Mesenchymal stem cell (in vitro differentiated cells and primary cell): ENCODE results near the gene C1QTNF2.

Experiments
- DNase-seq: peaks from one replicate; pipeline ENCODE4 v3.0.0-alpha.2; 2013
- H2AFZ ChIP-seq: one replicate; pipeline ENCODE4 v1.6.1; 2013; ENCODE audit warnings: low read depth, mild to moderate bottlenecking, control low read depth, inconsistent platforms, low read length, moderate library complexity
- H2AK5ac ChIP-seq: 2 replicates; pipeline ENCODE4 v1.6.1; 2013; ENCODE audit warnings: low read length, moderate library complexity, mild to moderate bottlenecking, inconsistent platforms; ENCODE audit not compliant: severe bottlenecking
- H2BK120ac ChIP-seq: one replicate; pipeline ENCODE4 v1.6.1; 2013; ENCODE audit warnings: low read depth, mild to moderate bottlenecking, inconsistent platforms, low read length, moderate library complexity
- H2BK12ac ChIP-seq, 2 experiments: one replicate each; pipeline ENCODE4 v1.6.1; 2013; ENCODE audit warnings: inconsistent platforms in 2 of 2, low read length in 2 of 2, mild to moderate bottlenecking in 2 of 2, moderate library complexity in 2 of 2, control low read depth in 1 of 2
- H2BK15ac ChIP-seq: one replicate; pipeline ENCODE4 v1.6.1; 2013; ENCODE audit warnings: mild to moderate bottlenecking, low read depth, inconsistent platforms; ENCODE audit not compliant: poor library complexity, severe bottlenecking
- H2BK5ac ChIP-seq: 2 replicates; pipeline ENCODE4 v1.6.1; 2013; ENCODE audit warnings: low read depth, mild to moderate bottlenecking, low read length, control low read depth, inconsistent platforms; ENCODE audit not compliant: poor library complexity, severe bottlenecking
- H3K14ac ChIP-seq, 2 experiments: one replicate each; pipeline ENCODE4 v1.6.1; 2013; ENCODE audit warnings: inconsistent platforms in 2 of 2, low read length in 2 of 2, control low read depth in 1 of 2, mild to moderate bottlenecking in 1 of 2, moderate library complexity in 1 of 2
- H3K18ac ChIP-seq, 2 experiments: one replicate each; pipeline ENCODE4 v1.6.1; 2013; ENCODE audit warnings: inconsistent platforms in 2 of 2, low read length in 2 of 2, control low read depth in 1 of 2, low read depth in 1 of 2, mild to moderate bottlenecking in 1 of 2
- H3K23ac ChIP-seq, 2 experiments: one replicate each; pipeline ENCODE4 v1.6.1; 2013; ENCODE audit warnings: inconsistent platforms in 2 of 2, low read length in 2 of 2, mild to moderate bottlenecking in 2 of 2, moderate library complexity in 2 of 2, control low read depth in 1 of 2
- H3K27ac ChIP-seq: 2 replicates; pipeline ENCODE4 v1.5.1; 2013; ENCODE audit warnings: mild to moderate bottlenecking, moderate library complexity, low read length, control low read depth, inconsistent platforms; ENCODE audit not compliant: poor library complexity, severe bottlenecking
- H3K27me3 ChIP-seq, 2 experiments: 2 replicates each; pipeline versions ENCODE4 v1.6.1 to v1.7.0; 2013; ENCODE audit warnings: low read length in 2 of 2, mild to moderate bottlenecking in 2 of 2, moderate library complexity in 2 of 2, control low read depth in 1 of 2, inconsistent platforms in 1 of 2; ENCODE audit not compliant: control insufficient read depth in 1 of 2, insufficient read depth in 1 of 2
- H3K36me3 ChIP-seq, 2 experiments: 2 replicates each; pipeline versions ENCODE4 v1.6.1 to v1.7.0; 2013; ENCODE audit warnings: low read length in 2 of 2, control low read depth in 1 of 2, inconsistent platforms in 1 of 2, low read depth in 1 of 2, mild to moderate bottlenecking in 1 of 2; ENCODE audit not compliant: insufficient read depth in 2 of 2, control insufficient read depth in 1 of 2
- H3K4ac ChIP-seq, 2 experiments: one replicate each; pipeline ENCODE4 v1.6.1; 2013; ENCODE audit warnings: inconsistent platforms in 2 of 2, low read length in 2 of 2, mild to moderate bottlenecking in 2 of 2, moderate library complexity in 2 of 2, control low read depth in 1 of 2, low read depth in 1 of 2
- H3K4me1 ChIP-seq: 2 replicates; pipeline ENCODE4 v1.6.1; 2013; ENCODE audit warnings: low read depth, low read length, control low read depth; ENCODE audit not compliant: control insufficient read depth, insufficient read depth
- H3K4me2 ChIP-seq: 2 replicates; pipeline ENCODE4 v1.6.1; 2013; ENCODE audit warnings: low read length, mild to moderate bottlenecking, inconsistent platforms; ENCODE audit not compliant: poor library complexity, severe bottlenecking
- H3K4me3 ChIP-seq, 2 experiments: 2 replicates each; pipeline versions ENCODE4 v1.5.1 to v1.7.0; 2013; ENCODE audit warnings: low read length in 2 of 2, mild to moderate bottlenecking in 2 of 2, control low read depth in 1 of 2, low read depth in 1 of 2; ENCODE audit not compliant: insufficient read depth in 1 of 2
- H3K79me1 ChIP-seq: replicated peaks from 2 replicates; pipeline ENCODE4 v1.6.1; 2013; ENCODE audit warnings: mild to moderate bottlenecking, control low read depth, low read length, inconsistent platforms; ENCODE audit not compliant: poor library complexity, severe bottlenecking
- H3K9ac ChIP-seq: 2 replicates; pipeline ENCODE4 v1.7.0; 2013; ENCODE audit warnings: mild to moderate bottlenecking, low read length, moderate library complexity
- H3K9me3 ChIP-seq: 2 replicates; pipeline ENCODE4 v1.7.0; 2013; ENCODE audit warnings: mild to moderate bottlenecking, low read length; ENCODE audit not compliant: control insufficient read depth
- H4K8ac ChIP-seq: one replicate; pipeline ENCODE4 v1.6.1; 2013; ENCODE audit warnings: inconsistent platforms, mild to moderate bottlenecking, low read length, moderate library complexity
- H4K91ac ChIP-seq: one replicate; pipeline ENCODE4 v1.6.1; 2013; ENCODE audit warnings: mild to moderate bottlenecking, low read length, inconsistent platforms
- WGBS: methylation state at CpG from one replicate; pipeline ENCODE4 v1.1.7; 2013; ENCODE audit warnings: mixed read lengths; 5-methylcytosine and 5-hydroxymethylcytosine counted together

The C1QTNF2 gene

GRCh38 chr5:160367885-160368284 lies 2.5 kb downstream of the C1QTNF2 start:
- Histone ChIP-seq H3K14ac (no peak overlapping the region), H3K4me2 (no peak overlapping the region), H3K9ac (no peak overlapping the region), H3K9me3 (no peaks in the 10 kb centered on the region), H2BK120ac (no peak overlapping the region), H2BK12ac (no peak overlapping the region), H3K23ac (no peak overlapping the region), H3K27me3 (peaks cover 9 to 17% of the 10 kb centered on the region in 2 experiments), H3K4ac (no peak overlapping the region), H2AFZ (no peak overlapping the region), H4K8ac (no peak overlapping the region), H2AK5ac (no peak overlapping the region), H3K27ac (no peak overlapping the region), H4K91ac (no peak overlapping the region), H3K79me1 (no peaks in the 10 kb centered on the region), H3K18ac (no peak overlapping the region), H3K36me3 (no peaks in the 10 kb centered on the region), H3K4me3 (no peak overlapping the region), H2BK15ac (no peak overlapping the region), H2BK5ac (no peak overlapping the region), H3K4me1 (peaks cover 7% of the 10 kb centered on the region)
- 100% methylated on average over 3 of the region's 3 CpGs for WGBS
- DNase-seq = no peak

DNA sequence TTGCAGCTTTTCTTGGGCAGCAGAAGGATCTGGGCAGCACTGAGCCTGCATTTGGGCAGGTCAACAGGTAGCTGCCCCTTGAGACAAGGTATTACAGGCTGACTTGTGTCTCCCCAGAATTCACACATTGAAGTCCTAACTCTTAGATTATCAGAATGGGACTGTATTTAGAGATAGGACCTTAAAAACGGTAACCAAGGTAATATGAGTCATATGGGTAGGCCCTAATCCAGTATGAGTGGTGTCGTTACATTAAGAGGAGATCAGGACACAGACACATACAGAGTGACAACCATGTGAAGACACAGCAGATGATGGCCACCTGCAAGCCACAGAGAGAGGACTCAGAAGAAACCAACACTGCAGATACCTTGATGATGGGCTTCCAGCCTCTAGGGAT lies 3.2 kb downstream of the C1QTNF2 start:
- Histone ChIP-seq H3K4ac (no peak overlapping the region), H3K4me1 (peaks cover 7% of the 10 kb centered on the region), H3K27ac (no peak overlapping the region), H2BK120ac (no peak overlapping the region), H4K91ac (no peak overlapping the region), H3K4me3 (no peak overlapping the region), H3K9ac (no peak overlapping the region), H3K36me3 (no peaks in the 10 kb centered on the region), H3K18ac (no peak overlapping the region), H3K4me2 (no peak overlapping the region), H3K79me1 (no peaks in the 10 kb centered on the region), H3K27me3 (peaks cover 7 to 13% of the 10 kb centered on the region in 2 experiments), H3K23ac (no peak overlapping the region), H2BK5ac (no peak overlapping the region), H2BK12ac (no peak overlapping the region), H3K9me3 (no peaks in the 10 kb centered on the region), H2AFZ (no peak overlapping the region), H2BK15ac (no peak overlapping the region), H4K8ac (no peak overlapping the region), H3K14ac (no peak overlapping the region), H2AK5ac (no peak overlapping the region)
- 88% methylated on average over 2 of the region's 2 CpGs for WGBS
- no peak for DNase-seq

DNA sequence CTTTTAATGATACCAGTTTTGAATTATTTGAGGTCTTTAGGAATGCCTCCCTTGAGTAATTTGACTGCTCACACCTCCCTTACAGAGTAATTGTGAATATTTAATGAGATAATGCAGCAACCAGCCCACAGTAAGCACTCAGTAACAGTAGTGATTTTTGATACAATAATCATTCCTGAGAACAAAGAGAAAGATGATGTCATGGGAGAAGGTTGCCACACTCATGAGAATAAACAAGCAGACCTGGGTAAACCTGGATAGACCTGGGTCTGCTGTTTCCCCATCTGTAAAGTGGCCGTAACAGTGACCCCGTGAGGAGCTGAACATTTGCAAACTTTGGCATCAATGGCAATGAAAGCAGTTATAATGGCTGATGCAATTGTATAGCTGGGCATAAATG lies 4.2 kb downstream of the C1QTNF2 start:
- no peaks in the 10 kb centered on the region for H3K9me3 ChIP-seq
- WGBS = 96% methylated on average over 2 of the region's 2 CpGs
- H3K4me3 ChIP-seq = no peak overlapping the region
- no peak overlapping the region for H2BK5ac ChIP-seq
- H3K79me1 ChIP-seq = no peaks in the 10 kb centered on the region
- H2BK15ac ChIP-seq = no peak overlapping the region
- H3K4me1 ChIP-seq = peaks cover 7% of the 10 kb centered on the region
- H3K4me2 ChIP-seq = no peak overlapping the region
- no peak overlapping the region for H3K18ac ChIP-seq
- no peak overlapping the region for H2AK5ac ChIP-seq
- no peak overlapping the region for H2AFZ ChIP-seq
- H3K23ac ChIP-seq = no peak overlapping the region
- no peak overlapping the region for H3K14ac ChIP-seq
- peaks cover 2 to 13% of the 10 kb centered on the region in 2 experiments for H3K27me3 ChIP-seq
- H2BK12ac ChIP-seq = no peak overlapping the region
- no peak overlapping the region for H2BK120ac ChIP-seq
- no peak overlapping the region for H3K27ac ChIP-seq
- no peak for DNase-seq
- H4K8ac ChIP-seq = no peak overlapping the region
- no peaks in the 10 kb centered on the region for H3K36me3 ChIP-seq
- no peak overlapping the region for H3K9ac ChIP-seq
- H4K91ac ChIP-seq = no peak overlapping the region
- no peak overlapping the region for H3K4ac ChIP-seq

- no peaks in the 10 kb centered on the region for H3K9me3 ChIP-seq
- no peaks in the 10 kb centered on the region for H3K4me1 ChIP-seq
- H2BK15ac ChIP-seq = no peak overlapping the region
- peak overlapping the region; percentile 55 for H4K91ac ChIP-seq
- H3K27me3 ChIP-seq = no peaks in the 10 kb centered on the region
- no peak overlapping the region for H2BK5ac ChIP-seq
- WGBS = 81% methylated on average over 12 of the region's 13 CpGs
- peak overlapping the region in 1 of 2 experiments; percentile 21 for H2BK12ac ChIP-seq
- no peak overlapping the region for H3K4me3 ChIP-seq
- no peak overlapping the region for H3K23ac ChIP-seq
- H3K4me2 ChIP-seq = no peak overlapping the region
- no peaks in the 10 kb centered on the region for H3K79me1 ChIP-seq
- H2AFZ ChIP-seq = no peak overlapping the region
- no peak overlapping the region for H3K14ac ChIP-seq
- no peaks in the 10 kb centered on the region for H3K36me3 ChIP-seq
- peak overlapping the region; percentile 64 for H3K9ac ChIP-seq
- H3K4ac ChIP-seq = peak overlapping the region in 1 of 2 experiments; percentile 62
- peak overlapping the region; percentile 65 to 84 for H3K18ac ChIP-seq
- H2BK120ac ChIP-seq = no peak overlapping the region
- H2AK5ac ChIP-seq = no peak overlapping the region
- no peak for DNase-seq
- H4K8ac ChIP-seq = peak overlapping the region; percentile 79
- H3K27ac ChIP-seq = no peak overlapping the region
Observed at GRCh38 chr5:160363660-160364395, 6.6 kb downstream of the C1QTNF2 start.
